GM21423 (cell line): Measurements from ENCODE around the gene PLCB1.

Source experiments
- ATAC-seq: cut with Tn5 transposase; IDR thresholded peaks from one replicate; pipeline ENCODE4 v1.9.1; 2021; ENCODE audit warnings: mild to moderate bottlenecking, moderate library complexity; ENCODE audit not compliant: unreplicated experiment

Gene PLCB1

DNA sequence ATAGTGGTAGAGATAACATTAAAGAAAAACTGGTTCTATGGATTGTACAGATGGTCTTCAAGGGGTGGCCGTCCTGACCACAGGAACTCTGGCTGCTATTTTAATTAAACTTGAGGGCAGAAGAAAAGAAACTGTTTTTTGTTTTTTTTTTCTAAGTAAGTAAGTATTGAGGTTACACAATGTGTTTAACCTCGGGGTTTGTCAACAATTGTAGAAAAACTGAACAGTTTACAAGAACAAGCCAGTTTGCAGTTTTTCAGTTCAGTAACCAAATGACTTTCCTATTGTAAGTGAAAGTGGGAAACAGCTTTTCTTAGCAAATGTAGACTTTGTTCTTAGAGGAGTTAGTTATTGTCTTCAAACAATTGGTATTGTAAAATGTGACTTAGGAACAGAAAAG is 77.0 kb downstream of the PLCB1 start:
- ATAC-seq: peak; percentile 50

DNA sequence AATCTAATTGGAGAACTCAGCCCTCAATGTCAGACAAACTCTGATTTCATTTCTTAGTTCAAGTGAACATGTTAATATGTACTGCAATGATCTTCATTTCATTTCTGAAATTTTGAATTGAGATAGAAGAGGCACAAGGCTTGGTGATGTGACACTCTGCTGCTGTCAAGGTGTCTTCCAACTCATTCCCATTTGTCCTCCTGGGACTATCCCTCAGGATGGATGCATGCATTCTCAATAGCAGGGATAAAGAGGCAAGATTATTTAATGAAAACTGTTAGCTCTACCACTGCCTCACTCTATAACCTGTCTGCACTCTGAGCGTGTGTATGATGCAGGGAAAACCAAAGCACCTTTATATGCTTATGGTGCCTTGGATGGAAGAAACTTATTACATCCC is 78.7 kb downstream of the PLCB1 start:
- ATAC-seq: no peak

DNA sequence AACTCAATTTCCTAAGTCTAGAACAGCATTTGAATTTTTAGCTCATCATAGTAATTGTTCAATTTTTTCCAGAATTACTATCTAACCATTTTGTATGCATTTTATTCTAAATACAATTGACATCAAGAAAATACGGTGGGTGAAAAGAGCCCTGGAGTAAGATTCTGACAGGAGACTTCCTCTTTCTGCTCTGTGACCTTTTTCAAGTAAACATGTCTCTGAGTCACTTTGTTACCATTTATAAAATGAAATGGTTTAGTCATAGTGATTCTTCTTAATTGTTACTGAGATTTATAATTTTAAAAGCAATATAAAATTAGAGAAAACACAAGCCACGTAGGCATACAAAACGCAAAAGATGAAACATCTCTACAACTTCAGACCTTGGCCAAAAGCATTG is 80.2 kb downstream of the PLCB1 start:
- no peak for ATAC-seq

DNA sequence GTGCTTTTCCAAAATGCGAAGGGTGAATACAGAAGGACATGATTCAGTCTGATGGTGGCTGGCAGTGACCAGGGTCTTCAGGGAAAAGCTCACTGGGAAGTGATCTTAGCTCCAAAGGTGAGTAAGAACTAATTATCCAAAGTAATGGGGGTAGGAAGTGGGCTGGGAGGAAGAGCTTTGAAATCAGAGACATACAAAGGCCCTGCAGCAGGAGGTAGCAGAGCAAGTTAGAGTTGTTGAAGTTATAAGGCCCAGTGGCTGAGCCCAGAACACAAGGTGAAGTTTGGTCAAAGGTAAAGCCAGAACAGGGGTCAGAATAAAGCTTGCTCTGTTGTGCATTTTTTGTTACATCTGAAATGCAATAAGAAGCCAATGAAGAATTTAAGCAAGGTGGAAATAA is 81.2 kb downstream of the PLCB1 start:
- ATAC-seq: no peak

DNA sequence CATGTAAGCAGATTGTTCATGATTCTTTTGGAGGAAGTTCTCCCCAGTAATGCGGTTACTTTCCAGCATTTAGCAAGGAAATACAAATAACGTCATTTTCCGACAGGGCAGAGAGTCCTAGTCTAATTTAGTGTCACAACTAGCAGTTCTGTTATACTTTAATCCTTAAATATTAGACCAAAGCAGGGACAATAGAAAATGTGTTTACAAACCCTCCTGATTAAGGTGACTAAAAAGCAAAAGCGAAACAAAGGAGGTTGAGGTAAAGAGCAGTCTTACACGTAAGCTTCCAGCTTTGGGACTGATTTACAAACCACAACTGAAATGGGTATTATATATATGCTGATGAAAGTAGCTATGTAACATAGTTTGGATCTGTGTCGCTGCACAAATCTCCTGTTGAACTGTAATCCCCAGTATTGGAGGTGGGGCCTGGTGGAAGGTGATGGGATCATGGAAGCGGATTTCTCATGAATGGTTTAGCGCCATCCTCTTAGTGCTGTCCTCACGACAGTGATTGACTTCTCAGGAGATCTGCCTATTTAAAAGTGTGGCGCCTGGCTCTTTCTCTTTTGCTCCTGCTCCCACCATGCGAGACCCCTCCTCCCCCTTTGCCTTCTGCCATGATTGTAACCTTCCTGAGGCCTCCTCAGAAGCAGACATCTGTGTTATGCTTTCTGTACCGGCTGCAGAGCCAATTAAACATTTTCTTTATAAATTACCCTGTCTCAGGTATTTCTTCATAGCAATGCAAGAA is 81.9 kb downstream of the PLCB1 start:
- ATAC-seq: peak; percentile 80

DNA sequence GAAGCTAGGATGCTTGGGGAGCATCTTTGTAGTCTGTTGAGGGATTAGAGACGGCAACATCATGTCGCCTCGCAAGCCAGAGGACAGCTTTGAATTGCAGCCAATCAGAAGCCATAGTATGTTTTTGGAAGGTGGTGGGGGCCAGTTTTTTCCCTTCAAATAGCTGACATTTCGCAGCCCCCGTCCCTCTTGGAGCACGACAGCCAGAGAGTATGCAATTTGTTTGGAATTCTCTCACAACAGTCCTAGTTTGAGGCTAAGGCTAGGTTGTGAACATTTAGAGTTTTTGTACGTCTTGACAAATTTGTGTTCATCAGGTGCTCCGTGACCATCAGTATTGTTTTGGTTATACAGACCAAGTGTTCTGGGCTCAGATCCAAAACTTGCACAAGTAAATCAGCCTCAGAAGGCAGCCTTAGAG is 83.3 kb downstream of the PLCB1 start:
- no peak for ATAC-seq

DNA sequence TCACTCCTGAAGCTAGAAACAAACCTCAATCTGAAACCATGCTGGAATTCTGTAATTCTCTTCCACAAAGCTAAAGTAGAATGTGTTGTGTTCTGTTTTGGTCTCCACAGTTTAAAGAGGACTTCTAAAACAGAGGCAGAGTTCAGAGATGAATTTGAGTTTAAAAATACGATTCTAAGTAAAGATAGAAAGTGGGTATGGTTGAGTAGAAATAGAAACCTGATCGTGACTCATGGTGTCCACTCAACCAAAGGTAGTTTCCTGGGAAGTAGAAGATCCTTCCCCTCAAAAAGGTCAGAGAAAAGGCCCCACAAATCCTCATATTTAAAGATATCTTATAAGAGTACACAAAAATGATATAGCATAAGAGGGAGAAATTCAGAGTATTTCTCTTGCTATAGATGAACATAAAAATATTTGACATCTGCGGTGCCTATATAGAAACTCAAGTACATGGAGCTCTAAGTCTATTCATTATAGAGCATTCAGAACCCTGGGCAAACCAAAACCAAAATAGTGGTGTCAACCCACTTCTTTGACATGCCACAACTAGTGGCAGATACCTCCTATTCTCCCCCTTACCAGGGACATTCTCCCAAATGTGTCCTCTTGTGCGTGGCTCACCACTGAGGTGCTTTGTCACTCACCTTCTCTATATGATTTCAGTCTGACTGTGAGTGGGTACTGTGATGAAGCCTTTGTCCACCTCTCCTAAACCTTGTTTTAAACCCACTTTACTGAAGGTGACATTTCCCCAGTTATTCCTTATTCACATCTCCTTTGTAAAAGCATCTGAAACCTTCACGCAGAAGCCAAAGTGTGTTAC is 84.5 kb downstream of the PLCB1 start:
- ATAC-seq: no peak

GRCh38 chr20:8218861-8219260 is 86.8 kb downstream of the PLCB1 start:
- no peak for ATAC-seq

- no peak for ATAC-seq
Measured at GRCh38 chr20:8219403-8219802, 87.3 kb downstream of the PLCB1 start.

DNA sequence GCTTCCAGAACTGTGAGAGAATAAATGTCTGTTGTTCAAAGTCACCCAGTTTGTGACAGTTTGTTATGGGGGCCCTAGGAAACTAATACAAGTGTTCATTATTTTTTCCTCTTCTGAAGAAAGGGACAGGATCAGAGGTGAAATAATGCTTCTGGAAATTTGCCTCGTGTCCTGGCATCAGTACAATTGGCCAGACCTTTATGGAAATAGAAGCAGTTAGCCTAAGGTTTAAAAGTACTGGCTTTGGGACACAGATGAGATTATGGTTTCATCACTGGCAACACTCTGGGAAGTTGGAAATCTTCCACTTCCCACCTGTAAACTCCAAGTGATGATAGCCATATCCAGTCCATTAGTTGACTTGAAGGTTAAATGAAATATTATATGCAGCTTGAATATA is 88.7 kb downstream of the PLCB1 start:
- ATAC-seq: no peak

- ATAC-seq: peak; percentile 51
Measured at GRCh38 chr20:8221887-8222419, 89.9 kb downstream of the PLCB1 start.

DNA sequence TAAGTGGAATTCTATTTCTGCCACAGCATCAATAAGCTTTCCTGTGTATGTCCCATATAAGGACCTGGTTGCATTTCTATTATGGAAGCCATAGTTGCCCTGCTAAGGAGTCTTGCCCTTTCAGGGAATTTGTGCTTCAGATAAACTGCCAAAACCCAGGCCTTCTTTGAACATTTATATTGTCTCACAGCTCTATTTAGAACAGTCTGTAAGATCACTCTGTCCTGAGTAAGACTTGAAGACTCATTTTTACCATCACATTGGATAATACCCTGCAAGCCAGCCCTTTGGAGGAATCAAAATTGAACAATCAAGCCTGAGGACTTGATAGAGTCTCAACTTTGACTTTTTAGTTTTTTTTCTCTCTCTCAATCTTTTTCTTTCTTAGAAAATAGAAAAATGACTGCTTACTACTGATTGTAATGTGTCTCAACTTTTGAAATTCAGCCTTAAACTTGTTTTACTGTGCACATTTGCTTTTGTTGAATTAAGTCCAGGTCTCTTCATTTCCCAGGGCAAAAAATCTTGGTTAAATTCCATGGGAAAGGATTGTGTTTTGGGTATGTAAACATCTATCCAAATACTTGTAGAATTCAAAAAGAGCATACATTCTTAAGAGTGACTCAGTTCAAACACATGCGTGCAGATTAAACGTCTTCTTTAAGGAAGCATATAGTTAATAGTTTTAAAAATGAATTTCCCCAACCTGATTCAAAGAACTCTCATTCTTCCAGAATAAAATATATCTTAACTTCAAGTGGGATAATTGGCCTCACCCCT is 91.2 kb downstream of the PLCB1 start:
- ATAC-seq: no peak

DNA sequence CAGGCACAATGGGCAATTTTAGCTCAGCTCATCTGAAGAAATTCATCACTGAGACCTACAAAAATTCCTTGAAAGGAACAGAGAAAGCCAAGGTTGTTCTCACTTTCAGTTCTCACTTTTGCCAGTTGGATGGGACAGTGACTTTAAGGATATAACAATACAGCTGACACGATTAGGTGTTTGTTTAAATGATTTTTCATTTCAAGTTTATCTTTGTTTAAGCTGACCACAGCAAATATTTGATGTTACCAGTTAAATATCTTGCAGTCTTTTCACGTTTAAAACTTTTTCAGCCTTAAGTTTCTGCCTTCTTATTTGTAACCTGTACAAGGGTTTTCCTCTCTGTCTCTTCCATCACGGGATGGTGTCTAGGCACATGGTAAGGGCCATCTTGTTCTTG is 93.6 kb downstream of the PLCB1 start:
- ATAC-seq: no peak

DNA sequence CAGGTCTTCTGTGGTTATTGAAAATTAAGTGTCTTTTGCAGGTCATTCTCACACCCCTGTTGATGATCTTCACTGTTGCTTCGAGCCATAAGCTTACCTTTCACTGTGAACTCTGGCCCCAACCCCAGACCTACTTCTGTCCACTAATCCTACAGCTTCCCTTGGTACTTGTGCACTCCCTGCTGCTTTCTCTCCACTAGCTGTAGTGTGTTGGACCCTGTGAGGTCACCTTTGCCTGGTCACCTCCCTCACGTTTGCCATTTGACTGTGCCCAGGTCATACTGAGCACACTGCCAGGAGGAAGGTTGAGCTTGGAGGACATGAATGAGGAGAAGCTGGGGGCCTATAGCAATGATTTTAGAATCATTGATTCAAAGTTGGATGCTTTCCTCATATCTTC is 94.0 kb downstream of the PLCB1 start:
- ATAC-seq: no peak

- no peak for ATAC-seq
Measured at GRCh38 chr20:8227293-8227692, 95.2 kb downstream of the PLCB1 start.

DNA sequence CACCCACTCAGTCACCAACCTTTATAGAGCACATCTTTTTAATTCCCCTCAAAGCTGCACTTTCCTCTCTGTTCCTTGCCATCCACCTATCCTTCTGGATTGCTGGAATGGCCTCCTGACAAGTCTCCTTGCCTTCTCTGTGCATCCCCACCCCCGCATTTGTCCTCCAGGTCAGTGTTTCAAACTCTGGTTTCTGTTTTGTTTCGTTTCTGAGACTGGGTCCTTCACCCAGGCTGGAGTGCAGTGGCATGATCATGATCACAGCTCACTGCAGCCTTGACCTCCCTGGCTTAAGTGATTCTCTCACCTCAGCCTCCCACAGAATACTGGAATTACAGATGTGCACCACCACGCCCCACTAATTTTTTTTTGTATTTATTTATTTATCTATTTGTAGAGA is 96.2 kb downstream of the PLCB1 start:
- no peak for ATAC-seq

DNA sequence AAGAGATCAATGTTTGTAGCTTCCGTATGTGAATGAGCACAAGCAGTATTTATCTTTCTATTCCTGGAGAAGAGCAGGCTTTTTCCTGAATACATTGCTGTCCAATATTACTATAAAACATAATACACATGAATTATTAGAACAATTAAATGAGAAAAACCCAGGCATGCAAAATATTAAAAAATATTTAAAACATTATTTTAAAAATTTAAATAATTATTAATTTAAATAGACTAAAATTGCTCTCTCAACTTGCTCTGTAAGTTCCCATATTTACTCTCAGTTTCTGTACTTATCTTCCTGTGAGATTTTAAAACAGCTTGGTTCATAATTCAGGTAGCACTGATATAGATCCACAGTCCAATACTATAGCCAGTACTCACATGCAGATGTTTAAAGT is 97.0 kb downstream of the PLCB1 start:
- ATAC-seq: no peak

GRCh38 chr20:8231038-8231437 is 99.0 kb downstream of the PLCB1 start:
- ATAC-seq: no peak

- no peak for ATAC-seq
Measured at GRCh38 chr20:8232332-8232731, 100.3 kb downstream of the PLCB1 start.

DNA sequence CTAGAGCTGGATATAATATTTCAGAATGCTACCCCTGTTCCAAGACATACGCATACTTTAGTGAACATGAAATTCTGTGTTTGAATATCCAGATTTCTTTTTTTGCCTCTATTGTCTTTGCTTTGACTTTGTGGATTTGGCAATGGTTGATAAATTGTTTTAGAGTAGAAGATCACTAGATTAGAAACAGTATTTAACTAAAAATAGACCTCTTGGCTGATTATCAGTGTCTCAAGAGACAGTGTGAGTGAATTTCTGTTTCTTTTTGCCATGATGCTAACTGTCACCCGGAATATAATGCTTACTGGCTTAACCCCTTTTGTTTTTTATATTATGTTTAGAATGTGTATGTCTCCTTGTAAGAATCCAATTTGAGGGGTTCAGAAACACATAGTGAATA is 102.5 kb downstream of the PLCB1 start:
- no peak for ATAC-seq

DNA sequence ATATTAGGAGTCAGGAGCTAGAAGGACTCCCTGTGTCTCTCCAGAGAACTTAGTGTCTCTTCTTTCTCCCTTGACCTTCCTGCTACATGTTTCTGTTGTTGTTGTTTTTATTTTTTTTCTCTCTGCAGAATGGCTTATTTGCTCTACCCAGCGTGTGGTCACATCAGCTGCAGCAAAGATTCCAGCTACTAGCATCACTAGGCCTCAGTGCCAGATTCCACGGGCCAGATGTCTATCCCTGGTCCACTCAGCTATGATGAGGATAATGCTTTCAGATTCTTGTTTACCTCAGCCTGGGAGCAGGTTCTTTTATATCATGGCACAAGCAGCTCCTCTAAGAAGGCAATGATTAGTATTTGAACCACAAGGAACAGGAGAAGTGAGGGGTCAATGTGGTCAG is 110.0 kb downstream of the PLCB1 start:
- no peak for ATAC-seq
